GM19023 (cell line): Measurements from ENCODE around the gene SASH1.
A peak's percentile ranks its signal among the peaks of the same experiment; 100 is the strongest.

Experiments
- ATAC-seq: cut with Tn5 transposase; IDR thresholded peaks from one replicate; pipeline ENCODE4 v1.9.1; 2021; ENCODE audit warnings: mild to moderate bottlenecking, moderate library complexity; ENCODE audit not compliant: unreplicated experiment

Gene SASH1

GRCh38 chr6:148455225-148455624, 112.6 kb downstream of the SASH1 start:
- ATAC-seq = no peak

- ATAC-seq = no peak
These were observed 113.3 kb downstream of the SASH1 start for GRCh38 chr6:148455674-148456558.

GRCh38 chr6:148457137-148457842, 114.7 kb downstream of the SASH1 start:
- ATAC-seq = no peak

GRCh38 chr6:148457843-148458159, 115.2 kb downstream of the SASH1 start:
- ATAC-seq = no peak

- ATAC-seq = no peak
These were observed 116.6 kb downstream of the SASH1 start for GRCh38 chr6:148459238-148459637.

- no peak for ATAC-seq
These were observed 118.4 kb downstream of the SASH1 start for GRCh38 chr6:148460876-148461646.

- no peak for ATAC-seq
These were observed 119.4 kb downstream of the SASH1 start for GRCh38 chr6:148461986-148462577.

- ATAC-seq = no peak
These were observed 121.0 kb downstream of the SASH1 start for GRCh38 chr6:148463671-148464070.

- ATAC-seq = peak; percentile 78
These were observed 121.8 kb downstream of the SASH1 start for GRCh38 chr6:148464319-148465010.

GRCh38 chr6:148465011-148465335, 122.3 kb downstream of the SASH1 start:
- no peak for ATAC-seq

GRCh38 chr6:148465670-148466069, 123.0 kb downstream of the SASH1 start:
- ATAC-seq = no peak

GRCh38 chr6:148466158-148466557, 123.5 kb downstream of the SASH1 start:
- no peak for ATAC-seq

GRCh38 chr6:148467926-148468325, 125.3 kb downstream of the SASH1 start:
- ATAC-seq = no peak

- no peak for ATAC-seq
These were observed 127.5 kb downstream of the SASH1 start for GRCh38 chr6:148470156-148470555.

- no peak for ATAC-seq
These were observed 128.2 kb downstream of the SASH1 start for GRCh38 chr6:148470606-148471465.

GRCh38 chr6:148471624-148472159, 129.1 kb downstream of the SASH1 start:
- no peak for ATAC-seq

- ATAC-seq = no peak
These were observed 129.8 kb downstream of the SASH1 start for GRCh38 chr6:148472171-148473105.

GRCh38 chr6:148479497-148479896, 136.9 kb downstream of the SASH1 start:
- ATAC-seq = no peak
